ENCODE data around the gene ZNF735. TPM values are rescaled to one million over a fixed set of nuclear protein-coding genes. Genes with fewer than 3 reads are reported as not detected.
"Not testable (repeated sequence)": the region's sequence is repeated elsewhere in the genome, so short reads cannot be mapped to it uniquely, and the experiment has no call there.

The ZNF735 gene
- total RNA-seq, 2 donors from 2014 or later, result not detected

DNA sequence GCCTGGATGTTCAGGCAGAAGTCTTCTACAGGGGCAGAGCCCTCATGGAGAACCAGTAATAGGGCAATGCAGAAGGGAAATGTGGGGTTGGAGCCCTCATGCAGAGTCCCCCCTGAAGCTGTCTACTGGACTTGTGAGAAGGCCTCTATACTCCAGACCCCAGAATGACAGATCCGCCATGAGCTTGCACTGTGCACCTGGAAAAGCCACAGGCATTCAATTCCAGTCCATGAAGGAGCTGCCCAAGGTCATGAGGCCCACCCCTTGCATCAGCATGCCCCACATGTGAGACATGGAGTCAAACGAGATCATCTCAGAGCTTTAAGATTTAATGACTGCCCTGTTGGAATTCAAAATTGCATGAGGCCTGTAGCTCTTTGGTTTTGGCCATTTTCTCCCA, 16.4 kb downstream of the ZNF735 start:
- ATAC-seq, result no peak
- peaks cover 0 to 3% (median 2%) of the 10 kb centered on the region in 3 donors for H3K9me3 ChIP-seq
- intact Hi-C loops (cut with DNase I), result no loop called here
- no peaks in the 10 kb centered on the region for H3K27me3 ChIP-seq
- no peak for DNase-seq
- H3K4me3 ChIP-seq, result no peak overlapping the region
- no peaks in the 10 kb centered on the region for H3K4me1 ChIP-seq
- WGBS, 2 donors, result 22 to 25% methylated on average over 2 of the region's 2 CpGs
- TF ChIP-seq POLR2A (IDR thresholded peaks at IDR 0.05) (no peak), CTCF (IDR thresholded peaks at IDR 0.05) (no peak)
- no peaks in the 10 kb centered on the region for H3K36me3 ChIP-seq (replicated peaks in 1 of 2; ENCODE audit: insufficient read depth in 1 of 2, low read depth in 2 of 2)
- H3K27ac ChIP-seq, result no peak overlapping the region

- H3K36me3 ChIP-seq (replicated peaks in 1 of 2; ENCODE audit: insufficient read depth in 1 of 2, low read depth in 2 of 2); H3K27me3 ChIP-seq; intact Hi-C loops (cut with DNase I); DNase-seq; ATAC-seq; H3K9me3 ChIP-seq; H3K4me1 ChIP-seq; H3K4me3 ChIP-seq; H3K27ac ChIP-seq: not testable (repeated sequence)
- 80 to 89% methylated on average over 1 of the region's 1 CpG for WGBS, 2 donors
These were observed 21.2 kb downstream of the ZNF735 start, which contains the start of gene ZNF679 for GRCh38 chr7:64228174-64228573. ZNF679 (plus strand) TSS chr7:64228474; CDS start chr7:64249118, 20,644 bp downstream.

GRCh38 chr7:64266341-64266919, 59.4 kb downstream of the ZNF735 start:
- H3K9me3 ChIP-seq, result peaks cover 0 to 10% (median 0%) of the 10 kb centered on the region in 3 donors
- ATAC-seq, result no peak
- no peaks in the 10 kb centered on the region for H3K4me1 ChIP-seq
- intact Hi-C loops (cut with DNase I), result no loop called here
- H3K27me3 ChIP-seq, result no peaks in the 10 kb centered on the region
- H3K27ac ChIP-seq, result no peak overlapping the region
- no peak for DNase-seq
- 72 to 85% methylated on average over 1 of the region's 1 CpG for WGBS, 2 donors
- H3K36me3 ChIP-seq (replicated peaks in 1 of 2; ENCODE audit: insufficient read depth in 1 of 2, low read depth in 2 of 2), result no peaks in the 10 kb centered on the region
- TF ChIP-seq POLR2A (IDR thresholded peaks at IDR 0.05), result no peak
- no peak for TF ChIP-seq CTCF (IDR thresholded peaks at IDR 0.05)
- H3K4me3 ChIP-seq, result no peak overlapping the region

Other genes starting within 250 kb of the ZNF735 start
- gene ZNF722, start 208.4 kb upstream of the ZNF735 start, total RNA-seq, result not detected
- gene ZNF727, start 161.8 kb upstream of the ZNF735 start, total RNA-seq, result 1 to 10 TPM; 2.1 to 8.2 TPM
- gene ZNF679, start 21.3 kb downstream of the ZNF735 start, total RNA-seq, result not detected
- 10 to 100 TPM in 1 of 2 donors, 1 to 10 TPM in 1; 6.3 to 26.2 TPM for gene ZNF736, start 106.8 kb downstream of the ZNF735 start, total RNA-seq